Motor neuron (in vitro differentiated cells): ENCODE data around the gene PJA1. TPM values are rescaled to one million over a fixed set of nuclear protein-coding genes. Genes with fewer than 3 reads are reported as not detected.
A peak's percentile ranks its signal among the peaks of the same experiment; 100 is the strongest.

Source experiments
- ATAC-seq, 8 experiments: fragments of 200-7000 bp; cut with Tn5 transposase; replicated peaks in 6 of 8; 2 replicates each; pipeline ENCODE4 v1.8.0; 2021; ENCODE audit warnings: mild to moderate bottlenecking in 8 of 8, moderate library complexity in 8 of 8
- H3K27ac ChIP-seq, 2 donors: fragments of 250-450 bp; sonication (Bioruptor Pico); 2 replicates each; pipeline ENCODE4 v1.9.0; 2021; ENCODE audit warnings: antibody characterized with exemption in 2 of 2, mild to moderate bottlenecking in 2 of 2, moderate library complexity in 1 of 2
- H3K4me1 ChIP-seq, 2 donors: fragments of 250-450 bp; sonication (Bioruptor Pico); replicated peaks in 1 of 2; 2 replicates each; pipeline ENCODE4 v1.6.1; 2021; ENCODE audit warnings: antibody characterized with exemption in 2 of 2, mild to moderate bottlenecking in 2 of 2, moderate library complexity in 1 of 2
- H3K4me3 ChIP-seq, 5 donors: fragments of 250-450 bp; sonication (Bioruptor Pico); 2 replicates each; pipeline ENCODE4 v1.9.0; 2021; ENCODE audit warnings: antibody characterized with exemption in 5 of 5, mild to moderate bottlenecking in 5 of 5, moderate library complexity in 4 of 5
- WGBS, 10 experiments: fragments of 450-650 bp; shearing (Covaris generic); methylation state at CpG; one replicate each; pipeline ENCODE4 v1.0.0; 2022; 5-methylcytosine and 5-hydroxymethylcytosine counted together
- in situ Hi-C, 9 experiments: fragments of 400-800 bp; cut with MboI; loops; one replicate each; pipeline ENCODE4 v1.15.0; 2021; ENCODE audit warnings: low sequenced_read_pairs in 9 of 9, low pct_unique_long_range_greater_than_20kb in 2 of 9; ENCODE audit not compliant: unreplicated experiment in 9 of 9
- total RNA-seq, 8 experiments: library from RNA; unstranded; fragments of 300-600 nt; gene quantifications; 2 replicates each; pipeline versions ENCODE4 v1.2.3 to v1.2.4, GENCODE V29; 2022

The PJA1 gene
- total RNA-seq, 8 experiments from 2014 or later: 10.9 to 110 (median 78.4) TPM

DNA sequence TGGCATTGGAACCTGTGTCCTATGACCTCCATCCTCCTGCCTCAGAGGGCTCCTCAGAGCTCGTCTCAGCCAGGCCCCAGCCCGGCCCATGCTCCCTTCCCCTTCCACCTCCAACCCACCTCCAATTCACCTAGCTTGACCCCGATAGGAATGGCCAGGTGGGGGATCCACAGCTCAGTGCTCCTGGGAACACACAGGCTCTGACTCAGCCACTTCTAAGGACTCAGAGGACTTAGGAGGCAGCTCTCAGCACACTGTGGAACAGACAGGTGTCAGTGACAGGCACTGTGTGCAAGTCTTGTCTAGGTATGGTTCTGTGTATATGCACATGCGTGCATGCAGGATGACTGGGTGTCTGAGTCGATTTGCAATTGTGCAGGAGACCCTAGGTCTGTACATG lies 44.8 kb downstream of the PJA1 start:
- ATAC-seq: no peak
- Histone ChIP-seq H3K27ac (no peak overlapping the region), H3K4me3 (no peak overlapping the region), H3K4me1 (peaks cover 3 to 15% of the 10 kb centered on the region in 2 donors)
- in situ Hi-C loops: no loop called here
- WGBS, 10 experiments: no CpG with 5 or more reads among the region's 5 CpGs

DNA sequence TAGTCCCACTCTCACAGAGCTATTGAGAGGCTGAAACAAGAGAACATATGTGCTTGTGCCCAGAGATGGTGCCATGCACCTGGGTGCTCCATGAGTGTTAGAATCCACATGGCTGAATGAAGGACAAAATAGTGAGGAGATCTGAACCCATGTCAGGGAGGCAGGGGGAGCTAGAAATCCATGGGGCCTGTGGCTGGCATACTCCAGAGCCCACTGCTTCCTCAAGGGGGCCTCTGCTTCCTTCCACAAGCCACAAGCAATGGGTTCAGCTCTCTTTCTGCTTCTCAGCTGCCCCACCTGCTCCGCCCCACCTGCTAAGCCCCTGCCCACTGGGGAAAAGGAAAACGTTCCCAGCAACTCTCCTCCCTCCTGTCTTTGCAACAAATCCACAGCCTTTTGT lies 46.1 kb downstream of the PJA1 start:
- Histone ChIP-seq H3K4me1 (peaks cover 3 to 15% of the 10 kb centered on the region in 2 donors), H3K4me3 (no peak overlapping the region), H3K27ac (no peak overlapping the region)
- in situ Hi-C loops: no loop called here
- 30% methylated on average over 2 of the region's 2 CpGs; no CpG with 5 or more reads in 9 of the 10 experiments for WGBS, 10 experiments
- ATAC-seq: no peak

DNA sequence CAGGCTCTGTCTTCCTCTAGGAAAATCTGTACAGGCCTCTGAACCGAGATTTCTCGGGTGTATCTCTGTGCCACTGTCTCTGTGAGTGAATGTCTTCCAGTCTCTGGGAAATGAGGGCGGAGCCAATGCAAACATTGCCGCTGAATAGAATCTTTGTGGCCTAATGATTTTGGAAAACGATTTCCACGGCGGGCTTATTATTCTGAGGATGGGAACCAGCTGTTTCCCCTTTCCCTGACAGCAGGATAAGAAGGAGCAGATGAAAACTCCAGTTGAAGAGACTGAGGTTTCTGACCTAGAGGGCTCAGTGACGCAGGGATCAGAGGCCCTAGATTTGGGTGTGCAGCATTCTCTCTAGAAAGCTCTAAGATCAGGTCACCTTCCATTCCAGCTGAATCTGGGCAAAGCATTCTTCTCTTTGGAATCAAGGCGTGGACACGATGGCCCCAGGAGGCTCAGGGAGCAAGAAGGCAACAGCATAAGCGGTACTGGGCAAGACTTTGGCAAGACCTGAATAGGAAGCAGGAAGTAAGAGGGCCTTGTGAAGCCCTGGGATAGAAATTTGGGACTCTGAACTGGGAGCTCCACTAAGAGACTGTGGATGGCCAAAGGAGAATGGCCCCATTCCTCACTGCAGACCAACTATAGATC lies 47.3 kb downstream of the PJA1 start:
- ATAC-seq: no peak
- H3K4me3 ChIP-seq: no peak overlapping the region
- no peak overlapping the region for H3K27ac ChIP-seq
- H3K4me1 ChIP-seq: peaks cover 3 to 15% of the 10 kb centered on the region in 2 donors
- WGBS, 10 experiments: 0 to 95% (median 40%) methylated on average over 1 to 10 of the region's 11 CpGs; no CpG with 5 or more reads in 5 of the 10 experiments
- in situ Hi-C loops: no loop called here

DNA sequence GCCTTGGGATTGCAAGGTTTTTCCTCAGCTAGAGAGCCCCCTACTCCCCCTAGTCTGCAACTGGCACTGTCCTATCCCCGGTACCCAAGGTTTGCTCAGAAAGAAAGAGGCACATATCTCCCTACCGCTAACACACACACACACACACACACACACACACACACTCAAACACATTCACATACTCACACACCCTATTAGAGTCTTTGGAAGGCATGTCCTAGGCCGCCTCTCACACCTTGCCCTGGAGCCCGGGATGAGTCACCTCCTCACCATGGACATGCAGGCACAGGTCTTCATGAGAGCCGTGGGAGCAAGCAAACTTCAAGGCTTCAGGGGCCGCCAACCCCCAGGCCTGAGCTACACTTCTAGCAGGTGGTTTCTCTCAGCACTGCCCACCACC lies 49.2 kb downstream of the PJA1 start:
- peaks cover 3 to 15% of the 10 kb centered on the region in 2 donors for H3K4me1 ChIP-seq
- WGBS, 10 experiments: 66 to 86% methylated on average over 1 to 2 of the region's 6 CpGs; no CpG with 5 or more reads in 8 of the 10 experiments

DNA sequence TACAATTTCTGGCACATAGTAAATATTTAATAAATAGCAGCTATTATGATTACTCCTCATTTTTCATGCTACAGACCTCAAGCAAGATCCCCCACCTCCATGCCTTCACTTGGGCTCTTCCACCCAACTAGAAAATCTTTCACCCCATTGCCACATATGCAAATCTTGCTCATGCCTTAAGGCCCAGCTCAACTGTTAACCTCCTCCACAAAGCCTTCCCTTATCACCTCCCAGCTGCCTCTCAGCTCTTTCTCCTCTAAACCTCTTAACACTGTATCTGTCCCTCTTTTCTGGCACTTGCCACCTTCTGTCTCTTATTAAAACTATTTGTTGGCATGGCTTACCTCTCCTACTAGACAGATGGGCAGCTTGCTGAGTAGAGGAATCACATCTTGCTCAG lies 51.5 kb downstream of the PJA1 start:
- Histone ChIP-seq H3K27ac (no peak overlapping the region), H3K4me1 (peaks cover 7 to 19% of the 10 kb centered on the region in 2 donors), H3K4me3 (no peak overlapping the region)
- ATAC-seq: no peak
- in situ Hi-C loops: no loop called here

More for the DNA sequence above, 49.2 kb downstream of the PJA1 start:
- Histone ChIP-seq H3K4me3 (no peak overlapping the region), H3K27ac (no peak overlapping the region)
- in situ Hi-C loops: no loop called here
- ATAC-seq: peak in 7 of 8 experiments; percentile 49 to 92 (median 50)
